Measurements from ENCODE around the gene SLIT1. TPM values are rescaled to one million over a fixed set of nuclear protein-coding genes. Genes with fewer than 3 reads are reported as not detected.

SLIT1 gene
- total RNA-seq, 1 donor from 2014 or later: 0.16 TPM

DNA sequence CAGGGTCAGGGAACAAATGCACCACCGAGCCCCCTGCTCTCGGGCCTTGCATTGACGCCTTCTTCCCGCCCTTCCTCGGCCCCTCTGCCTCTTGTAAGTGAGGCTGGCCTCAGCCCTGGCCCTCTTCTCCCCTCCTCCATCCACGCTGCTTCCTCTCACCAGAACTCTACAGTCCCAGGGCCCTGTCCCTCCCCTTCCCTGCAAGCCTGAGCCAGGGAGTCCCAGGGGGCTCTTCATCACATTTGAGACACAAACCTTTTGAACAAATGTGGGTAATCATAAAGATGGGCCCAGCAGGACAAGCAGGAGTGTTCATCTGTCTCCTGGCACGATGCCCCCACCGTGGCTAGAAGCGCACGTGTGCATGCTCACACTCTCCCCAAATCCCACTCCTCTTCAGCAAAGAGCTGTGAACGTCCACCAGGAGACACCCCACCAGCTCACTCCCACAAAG, 57.7 kb downstream of the SLIT1 start:
- no peak for DNase-seq
- intact Hi-C loops (cut with DNase I): no loop called here
- no peak for ATAC-seq (ENCODE audit: poor library complexity)

GRCh38 chr10:97127509-97127908, 58.2 kb downstream of the SLIT1 start:
- intact Hi-C loops (cut with DNase I): no loop called here
- DNase-seq: no peak
- no peak for ATAC-seq (ENCODE audit: poor library complexity)

- DNase-seq: no peak
- ATAC-seq (ENCODE audit: poor library complexity): no peak
- intact Hi-C loops (cut with DNase I): no loop called here
Observed at GRCh38 chr10:97124211-97124610, 61.5 kb downstream of the SLIT1 start.

DNA sequence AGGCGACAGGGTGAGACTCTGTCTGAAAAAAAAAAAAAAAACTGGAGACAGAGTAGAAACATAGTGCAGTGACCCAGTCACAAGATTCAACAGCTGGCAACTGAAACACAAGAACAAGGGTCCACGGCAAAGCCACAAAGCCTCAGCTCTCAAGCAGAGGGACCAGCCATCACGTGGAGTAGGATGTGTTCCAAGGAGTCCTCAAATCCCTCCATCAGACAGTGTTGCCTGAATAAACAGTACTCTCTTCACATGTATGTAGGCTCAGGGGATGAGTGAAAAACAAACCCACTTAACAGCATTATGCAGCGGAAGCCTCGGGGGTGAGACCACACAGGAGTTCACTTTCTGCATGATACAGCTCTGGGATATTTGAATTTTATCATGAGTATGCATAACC, 62.0 kb downstream of the SLIT1 start:
- DNase-seq (no peak), ATAC-seq (ENCODE audit: poor library complexity) (no peak)
- intact Hi-C loops (cut with DNase I): no loop called here

- intact Hi-C loops (cut with DNase I): no loop called here
- ATAC-seq (ENCODE audit: poor library complexity) (no peak), DNase-seq (no peak)
Observed at GRCh38 chr10:97121041-97121440, 64.7 kb downstream of the SLIT1 start.

DNA sequence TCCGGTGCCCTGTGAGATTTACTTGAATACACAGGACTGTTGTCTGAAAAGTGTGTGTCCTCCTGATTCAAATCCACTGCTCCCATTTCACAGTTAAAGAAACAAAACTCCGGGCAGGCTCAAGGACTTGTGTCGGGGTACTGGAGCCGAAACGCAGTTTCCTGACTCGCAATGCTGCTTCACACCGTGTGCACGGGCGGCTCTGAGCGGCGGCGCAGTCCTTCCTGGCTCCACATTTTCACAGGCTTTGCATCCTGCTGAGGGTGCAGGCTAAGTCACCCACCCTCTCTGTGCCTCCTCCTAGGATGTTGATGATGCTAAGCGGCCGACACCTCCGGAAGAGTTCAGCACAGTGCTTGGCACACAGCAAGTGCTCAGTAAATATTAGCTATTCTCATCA, 65.4 kb downstream of the SLIT1 start:
- intact Hi-C loops (cut with DNase I): no loop called here
- no peak for ATAC-seq (ENCODE audit: poor library complexity)
- DNase-seq: no peak

DNA sequence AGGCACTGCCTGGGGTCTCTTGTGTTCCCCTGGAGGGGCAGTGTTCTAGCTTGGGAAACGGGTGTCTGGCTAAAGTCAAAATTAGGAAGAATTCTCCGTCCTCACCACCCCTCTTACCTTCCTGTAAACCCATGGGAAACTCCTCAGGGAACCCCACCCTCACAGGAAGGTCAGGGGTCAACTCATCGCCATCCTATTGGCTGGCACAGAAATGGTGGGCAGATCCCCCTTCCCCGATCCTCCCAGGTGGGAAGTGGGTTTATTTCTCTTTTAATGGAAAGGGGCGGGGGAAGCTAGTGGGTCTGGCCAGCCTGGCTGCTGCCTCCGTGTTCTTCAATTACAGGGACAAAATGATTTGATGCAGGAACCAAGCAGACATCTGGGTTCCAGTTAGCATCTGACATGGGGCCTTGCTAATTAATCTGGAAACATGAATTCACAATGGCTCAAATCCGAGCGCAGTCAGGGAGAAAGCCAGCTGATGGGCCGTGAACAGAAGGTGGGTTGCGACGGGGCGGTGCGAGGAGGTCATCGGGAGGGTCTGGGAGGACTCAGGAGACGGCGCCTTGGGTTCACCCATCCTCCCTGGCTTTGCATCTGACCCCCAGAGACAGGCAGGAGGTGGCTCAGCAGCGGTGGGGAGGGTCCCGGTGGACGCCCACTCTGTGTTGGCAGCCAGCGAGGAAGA, 66.6 kb downstream of the SLIT1 start:
- ATAC-seq (ENCODE audit: poor library complexity) (no peak), DNase-seq (no peak)
- intact Hi-C loops (cut with DNase I): no loop called here

DNA sequence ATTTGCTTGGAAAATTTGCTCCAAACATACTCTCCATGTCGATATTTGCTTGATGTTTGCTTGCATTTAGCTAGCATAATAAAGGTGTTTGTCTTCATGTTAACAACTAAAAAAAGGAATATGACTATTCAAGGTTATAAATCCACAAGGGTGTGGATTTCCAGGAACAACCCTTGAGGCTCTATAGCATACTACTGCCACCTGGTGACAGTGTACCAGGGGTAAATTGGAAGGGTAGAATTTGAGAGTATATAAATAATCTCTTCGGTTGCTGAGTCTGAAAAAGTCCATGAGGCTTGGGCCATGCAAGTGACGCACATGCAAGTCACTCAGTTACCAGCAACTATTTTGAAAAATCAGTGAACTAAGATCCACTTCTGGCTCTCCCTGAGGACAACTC, 68.4 kb downstream of the SLIT1 start:
- no peak for DNase-seq
- intact Hi-C loops (cut with DNase I): loop anchor here (2.0 kb wide), 1 partner anchor 45 kb away; no protein-coding TSS in a partner anchor
- ATAC-seq (ENCODE audit: poor library complexity): peak; percentile 62

DNA sequence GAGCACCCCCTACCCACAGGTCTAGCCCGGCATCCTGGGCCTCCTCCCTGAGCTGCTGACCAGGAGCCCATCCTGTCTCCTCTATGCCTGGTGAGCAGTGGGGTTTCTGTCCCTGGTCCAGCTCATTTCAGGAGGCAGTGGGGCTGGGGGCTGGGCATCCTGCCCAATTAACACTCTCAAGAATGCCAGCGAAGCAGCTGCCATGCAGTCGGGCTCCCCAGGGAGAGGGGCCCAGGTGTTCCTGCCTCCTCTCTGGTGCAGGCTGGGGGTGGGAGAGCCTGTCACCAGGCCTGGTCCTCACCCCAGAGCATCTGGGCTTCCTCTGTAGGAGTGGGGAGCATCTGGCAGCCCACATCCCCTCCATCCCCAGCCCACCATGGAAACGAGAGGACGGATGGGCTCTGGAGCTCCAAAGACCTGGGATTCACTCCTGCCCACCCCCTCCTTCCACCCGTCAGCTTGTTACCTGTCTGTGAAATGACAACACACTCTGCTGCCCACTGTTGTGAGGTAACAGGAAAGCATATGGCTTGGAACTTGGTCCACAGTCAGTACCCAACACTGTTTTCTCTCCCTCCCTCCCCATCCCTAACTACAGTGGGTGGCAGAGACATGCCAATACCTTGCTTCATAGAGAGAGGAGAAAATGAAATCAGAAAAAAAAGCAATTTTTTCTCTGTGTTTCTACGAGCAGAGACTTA, 69.1 kb downstream of the SLIT1 start:
- ATAC-seq (ENCODE audit: poor library complexity) (no peak), DNase-seq (no peak)
- intact Hi-C loops (cut with DNase I): loop anchor here (2.0 kb wide), 1 partner anchor 44 kb away; no protein-coding TSS in a partner anchor

DNA sequence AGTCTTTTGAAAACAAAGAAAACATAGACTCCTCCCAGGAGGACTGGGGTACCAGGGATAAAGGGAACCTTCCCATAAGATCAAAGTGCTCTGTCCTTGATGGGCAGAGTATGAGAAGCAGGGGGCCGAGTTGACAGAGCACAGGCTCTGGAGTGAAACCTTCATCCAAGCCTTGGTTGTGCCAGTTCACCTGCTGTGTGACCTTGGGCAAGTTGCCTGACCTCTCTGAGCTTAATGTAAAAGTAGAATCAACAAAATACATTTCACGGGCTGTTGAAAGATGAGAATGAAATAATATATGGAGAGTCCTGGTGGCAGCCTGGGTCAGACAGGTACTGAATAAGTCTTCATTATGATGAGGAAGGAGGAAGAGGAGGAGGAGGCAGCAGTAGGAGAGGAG, 69.9 kb downstream of the SLIT1 start:
- intact Hi-C loops (cut with DNase I): loop anchor here (2.0 kb wide), 1 partner anchor 43 kb away; no protein-coding TSS in a partner anchor
- no peak for ATAC-seq (ENCODE audit: poor library complexity)
- DNase-seq: no peak

DNA sequence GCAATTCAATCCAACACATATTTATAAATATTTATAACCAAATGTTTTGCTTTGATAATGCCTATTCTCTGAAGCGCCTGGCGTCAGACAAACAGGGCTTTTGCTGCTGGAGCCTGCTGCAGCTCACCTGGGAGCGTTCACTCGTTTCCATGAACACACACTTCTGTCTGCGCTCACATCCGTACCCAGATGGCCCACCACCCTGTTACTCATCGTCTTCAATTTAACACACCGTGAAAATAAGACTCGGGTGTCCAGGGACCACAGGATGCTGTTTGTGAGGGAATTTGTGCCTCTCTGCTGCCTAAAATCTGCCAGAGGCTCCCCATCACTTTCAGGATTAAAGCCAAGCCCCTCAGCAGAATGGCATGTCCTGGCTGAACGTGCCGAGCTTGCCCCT, 74.1 kb downstream of the SLIT1 start:
- DNase-seq (no peak), ATAC-seq (ENCODE audit: poor library complexity) (no peak)
- intact Hi-C loops (cut with DNase I): no loop called here

- intact Hi-C loops (cut with DNase I): no loop called here
- ATAC-seq (ENCODE audit: poor library complexity) (no peak), DNase-seq (no peak)
Observed at GRCh38 chr10:97109547-97109946, 76.2 kb downstream of the SLIT1 start.

GRCh38 chr10:97107551-97107950, 78.2 kb downstream of the SLIT1 start:
- ATAC-seq (ENCODE audit: poor library complexity) (no peak), DNase-seq (no peak)
- intact Hi-C loops (cut with DNase I): no loop called here

GRCh38 chr10:97106207-97106606, 79.6 kb downstream of the SLIT1 start:
- DNase-seq: no peak
- intact Hi-C loops (cut with DNase I): no loop called here
- no peak for ATAC-seq (ENCODE audit: poor library complexity)

DNA sequence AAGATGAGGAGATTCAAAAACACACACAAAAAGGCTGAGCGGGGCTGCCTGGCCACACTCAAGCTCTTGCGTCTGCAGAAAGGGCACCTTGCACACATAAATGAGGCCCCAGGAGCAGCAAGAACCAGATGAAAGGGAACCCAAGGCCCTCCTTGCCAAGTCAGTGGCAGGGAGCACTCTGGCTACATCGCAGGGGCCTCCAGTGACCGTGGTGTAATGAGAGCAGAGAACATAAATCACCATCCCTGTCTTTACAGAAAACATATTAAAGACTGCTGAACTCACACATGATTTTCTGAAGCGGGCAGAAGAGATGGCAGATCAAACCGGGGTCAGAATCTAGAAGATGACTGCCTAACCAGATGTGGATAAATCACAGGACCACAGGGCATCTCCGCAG, 80.5 kb downstream of the SLIT1 start:
- no peak for ATAC-seq (ENCODE audit: poor library complexity)
- DNase-seq: no peak
- intact Hi-C loops (cut with DNase I): no loop called here

DNA sequence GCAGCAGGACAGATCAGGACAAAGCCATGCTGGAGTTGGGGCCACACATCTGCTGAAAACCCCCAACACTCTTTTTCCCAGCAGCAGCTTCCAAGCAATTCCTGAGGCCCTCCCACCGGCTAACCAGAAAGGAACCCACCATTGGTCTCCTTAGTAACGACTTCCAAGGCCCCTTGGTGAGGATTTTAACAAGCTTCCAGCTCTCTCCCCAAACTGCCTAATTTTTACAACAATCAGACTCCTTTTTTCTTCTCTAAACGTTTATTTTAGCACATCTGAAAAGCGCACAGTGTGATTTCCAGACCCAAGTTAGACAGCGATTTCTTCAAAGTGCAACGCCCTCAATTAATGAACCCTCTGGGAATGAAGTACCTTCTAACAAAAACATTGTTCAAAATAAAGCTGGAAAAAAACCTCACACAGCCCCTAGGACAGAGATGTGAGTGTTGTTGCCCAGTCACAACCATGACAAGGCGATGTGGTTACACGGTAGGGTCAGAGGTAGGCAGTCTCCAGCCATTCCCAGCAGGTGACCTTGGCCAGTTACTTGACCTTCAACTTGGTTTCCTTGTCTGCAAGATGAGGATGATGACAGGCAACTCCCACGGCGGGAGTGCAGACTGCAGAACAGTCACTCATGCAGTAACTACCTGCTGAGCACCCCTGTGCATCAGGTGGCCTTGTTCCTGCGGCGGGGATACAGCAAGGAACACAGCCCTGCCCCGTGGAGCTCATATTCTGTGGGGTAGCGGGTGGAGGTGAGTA, 82.3 kb downstream of the SLIT1 start:
- ATAC-seq (ENCODE audit: poor library complexity): no peak
- intact Hi-C loops (cut with DNase I): no loop called here

GRCh38 chr10:97102441-97102840, 83.3 kb downstream of the SLIT1 start:
- intact Hi-C loops (cut with DNase I): no loop called here
- peak; percentile 60 for DNase-seq
- ATAC-seq (ENCODE audit: poor library complexity): peak; percentile 92

More for the DNA sequence above, 82.3 kb downstream of the SLIT1 start:
- no peak for DNase-seq

DNA sequence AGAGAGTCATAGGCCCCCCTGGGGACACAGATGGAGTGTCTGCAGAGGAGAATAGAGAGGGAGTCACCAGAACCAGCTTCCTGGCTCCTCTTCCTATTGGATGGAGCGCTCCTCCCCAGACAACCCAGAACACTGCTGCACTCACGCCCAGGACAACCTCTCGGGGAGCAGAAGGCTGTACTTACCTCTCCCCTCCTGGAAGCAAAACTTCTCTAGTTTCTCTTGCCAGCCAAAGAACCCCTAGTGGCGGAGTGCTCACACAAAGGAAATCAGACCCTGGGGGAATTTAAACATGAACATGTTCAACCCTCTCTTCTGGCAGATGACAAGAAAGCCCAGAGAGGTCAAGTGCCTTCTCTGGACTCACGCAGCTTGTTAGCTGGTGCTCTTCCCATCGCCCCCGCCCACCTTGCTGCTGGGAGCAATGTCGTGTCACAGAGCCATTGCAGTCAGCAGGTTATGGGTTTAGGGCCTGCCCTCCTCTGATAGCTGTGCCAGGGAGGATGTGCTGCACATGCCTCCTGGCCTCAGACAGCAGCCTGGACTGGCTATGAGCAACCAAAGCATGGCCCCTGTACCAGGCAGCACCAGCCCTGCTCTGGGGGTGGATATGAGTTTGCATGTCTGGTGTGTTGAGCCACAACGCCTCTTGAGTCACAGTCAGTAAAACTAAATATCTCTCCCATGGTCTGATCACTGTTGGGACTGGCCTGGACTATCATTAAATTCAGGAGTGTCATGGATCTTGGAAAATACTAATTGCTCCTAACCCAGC, 84.4 kb downstream of the SLIT1 start:
- DNase-seq: no peak
- ATAC-seq (ENCODE audit: poor library complexity): no peak

GRCh38 chr10:97100657-97101056, 85.1 kb downstream of the SLIT1 start:
- ATAC-seq (ENCODE audit: poor library complexity) (no peak), DNase-seq (no peak)
- intact Hi-C loops (cut with DNase I): no loop called here

More for the DNA sequence above, 84.4 kb downstream of the SLIT1 start:
- intact Hi-C loops (cut with DNase I): no loop called here
